Raji (cell line): Measurements from ENCODE around the gene P2RY10.

ENCODE experiments used
- POLR2A ChIP-seq: IDR thresholded peaks from 2 replicates; pipeline ENCODE4 v1.6.1; 2011; ENCODE audit warnings: low read depth, low read length, control low read depth; ENCODE audit not compliant: insufficient read depth

Gene P2RY10, protein sequence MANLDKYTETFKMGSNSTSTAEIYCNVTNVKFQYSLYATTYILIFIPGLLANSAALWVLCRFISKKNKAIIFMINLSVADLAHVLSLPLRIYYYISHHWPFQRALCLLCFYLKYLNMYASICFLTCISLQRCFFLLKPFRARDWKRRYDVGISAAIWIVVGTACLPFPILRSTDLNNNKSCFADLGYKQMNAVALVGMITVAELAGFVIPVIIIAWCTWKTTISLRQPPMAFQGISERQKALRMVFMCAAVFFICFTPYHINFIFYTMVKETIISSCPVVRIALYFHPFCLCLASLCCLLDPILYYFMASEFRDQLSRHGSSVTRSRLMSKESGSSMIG

GRCh38 chrX:78945186-78945912 is at the start of gene P2RY10:
P2RY10 (plus strand) TSS chrX:78945391; CDS start chrX:78960521, 15,130 bp downstream.
- no peak for TF ChIP-seq POLR2A

GRCh38 chrX:78922754-78923153 is 22.4 kb upstream of the P2RY10 start:
- no peak for TF ChIP-seq POLR2A

- TF ChIP-seq POLR2A, result no peak
Observed at GRCh38 chrX:78923198-78924015, 21.8 kb upstream of the P2RY10 start.

GRCh38 chrX:78931814-78932213 is 13.4 kb upstream of the P2RY10 start:
- TF ChIP-seq POLR2A, result no peak

DNA sequence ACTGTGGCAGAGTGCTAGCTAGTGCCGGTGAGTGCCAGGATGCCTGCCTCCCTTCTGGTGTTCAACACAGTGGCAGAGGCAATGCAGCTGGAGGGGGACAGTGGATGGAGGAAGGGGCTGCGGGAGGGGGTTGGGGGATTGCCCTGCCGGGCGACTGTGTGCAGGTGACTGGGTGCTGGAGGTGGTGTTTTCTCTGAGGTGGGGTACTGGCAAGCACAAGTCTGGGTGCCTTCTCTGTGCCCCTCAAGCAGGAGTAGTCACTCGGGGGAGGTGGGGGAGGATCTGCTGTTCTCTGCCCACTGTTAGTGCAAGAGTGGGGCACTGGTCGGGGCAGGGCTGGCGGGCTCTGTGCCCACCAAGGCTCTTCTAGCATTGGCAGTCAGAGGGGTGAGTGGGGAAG is 10.3 kb upstream of the P2RY10 start:
- TF ChIP-seq POLR2A, result no peak

GRCh38 chrX:78944351-78944750 is 840 bp upstream of the P2RY10 start:
- TF ChIP-seq POLR2A, result no peak

GRCh38 chrX:78946178-78946931 is 1.2 kb downstream of the P2RY10 start:
- TF ChIP-seq POLR2A, result no peak

DNA sequence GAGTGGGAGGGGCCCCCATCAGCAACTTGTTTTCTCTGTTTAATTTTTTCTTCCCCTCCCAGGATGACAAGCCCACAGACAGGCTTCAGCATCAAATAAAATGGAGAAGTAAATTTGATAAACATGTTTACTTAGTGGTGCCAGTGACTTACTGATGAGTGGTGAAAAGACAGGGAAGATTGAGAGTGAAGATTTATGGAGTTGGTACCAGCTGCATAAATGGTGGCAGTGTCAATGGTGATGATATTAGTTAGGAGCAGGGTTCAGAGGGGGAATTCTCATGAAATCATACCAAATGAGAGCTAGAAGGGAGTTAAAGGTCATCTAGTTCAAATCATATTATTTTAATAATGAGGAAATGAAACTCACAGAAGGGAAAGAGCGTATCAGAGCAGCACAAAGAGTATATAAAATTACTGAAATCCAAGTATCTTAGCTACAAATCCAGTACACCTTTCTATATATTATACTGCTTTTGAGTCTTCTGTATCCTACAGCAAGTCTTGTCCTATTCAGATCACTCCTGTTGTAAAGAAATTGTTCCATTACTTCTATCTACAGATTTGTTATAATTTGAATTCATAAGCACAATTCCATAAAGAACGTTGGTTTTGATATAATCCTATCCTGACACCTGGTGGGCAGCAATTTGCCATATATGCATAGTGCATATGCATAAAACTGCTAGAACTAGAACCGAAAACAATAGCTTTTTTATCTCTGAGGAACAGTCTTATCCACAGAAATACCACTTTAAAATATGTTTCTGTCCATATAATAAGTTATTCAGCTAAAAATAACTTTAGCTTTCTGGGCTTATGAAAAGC is 5.0 kb downstream of the P2RY10 start:
- TF ChIP-seq POLR2A, result no peak

DNA sequence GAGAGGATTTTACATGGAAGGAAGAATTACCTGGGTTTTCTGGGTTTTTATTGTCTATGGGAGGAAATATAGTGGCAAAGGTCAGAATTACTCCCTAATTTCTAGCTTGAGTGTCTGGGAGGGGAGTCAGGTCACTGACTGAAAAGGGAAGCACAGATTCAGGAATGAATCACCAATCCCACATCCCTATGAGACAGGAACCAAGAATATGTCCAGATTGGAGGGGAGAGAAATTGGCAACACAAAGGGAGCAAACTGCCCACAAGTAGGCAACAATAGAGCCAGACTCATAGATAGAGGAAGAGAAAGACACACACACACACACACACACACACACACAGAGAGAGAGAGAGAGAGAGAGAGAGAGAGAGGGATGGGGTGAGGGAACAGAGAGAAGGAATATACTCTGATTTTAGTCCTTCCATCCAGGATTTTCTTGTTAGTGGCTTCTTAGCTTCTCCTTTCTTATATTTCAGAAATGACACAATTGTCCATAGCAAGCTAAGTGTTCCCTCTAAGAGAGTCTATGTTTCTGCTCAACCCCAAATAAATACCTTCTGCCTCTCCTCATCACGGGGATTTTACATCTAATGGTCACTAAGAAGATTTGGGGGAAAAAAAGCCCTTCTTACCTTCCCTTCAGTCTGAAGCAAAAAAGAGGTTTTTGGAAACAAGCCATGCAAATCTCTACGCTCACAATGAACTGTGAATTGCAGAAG is 12.0 kb downstream of the P2RY10 start:
- no peak for TF ChIP-seq POLR2A

- no peak for TF ChIP-seq POLR2A
Observed at GRCh38 chrX:78957768-78958130, 12.6 kb downstream of the P2RY10 start.

DNA sequence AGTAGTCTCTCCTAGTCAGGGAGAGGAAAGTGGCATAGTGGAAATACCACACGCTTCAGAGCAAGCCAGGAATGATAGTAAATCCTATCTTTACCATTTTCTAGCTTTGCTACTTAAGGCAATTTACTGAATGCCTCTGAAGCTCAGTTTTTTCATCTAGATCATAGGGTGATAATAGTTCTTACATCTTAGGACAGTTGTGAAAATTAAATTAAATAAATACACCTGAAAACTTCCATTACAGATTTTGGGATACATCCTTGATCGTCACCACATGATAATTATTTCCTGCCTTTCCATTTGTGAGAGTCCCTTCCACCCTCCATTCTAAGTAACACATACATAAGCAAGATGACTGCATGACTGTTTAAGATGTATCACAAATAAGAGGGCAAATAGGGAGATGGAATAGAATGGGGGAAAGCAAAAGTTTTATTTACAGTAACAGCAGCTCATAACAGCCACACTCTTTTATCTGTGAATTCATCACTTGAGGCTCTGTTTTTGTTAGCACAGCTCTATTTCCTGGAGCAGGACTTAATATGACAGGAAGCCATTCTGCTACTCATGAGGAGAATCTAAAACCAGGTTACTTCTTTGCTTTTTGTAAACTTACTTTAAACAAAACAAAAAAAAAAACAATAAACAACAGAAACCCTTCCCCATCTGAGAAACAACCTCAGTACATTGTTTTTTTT is 13.4 kb downstream of the P2RY10 start:
- TF ChIP-seq POLR2A, result no peak

DNA sequence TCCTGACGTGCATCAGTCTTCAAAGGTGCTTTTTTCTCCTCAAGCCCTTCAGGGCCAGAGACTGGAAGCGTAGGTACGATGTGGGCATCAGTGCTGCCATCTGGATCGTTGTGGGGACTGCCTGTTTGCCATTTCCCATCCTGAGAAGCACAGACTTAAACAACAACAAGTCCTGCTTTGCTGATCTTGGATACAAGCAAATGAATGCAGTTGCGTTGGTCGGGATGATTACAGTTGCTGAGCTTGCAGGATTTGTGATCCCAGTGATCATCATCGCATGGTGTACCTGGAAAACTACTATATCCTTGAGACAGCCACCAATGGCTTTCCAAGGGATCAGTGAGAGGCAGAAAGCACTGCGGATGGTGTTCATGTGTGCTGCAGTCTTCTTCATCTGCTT is 15.7 kb downstream of the P2RY10 start:
- TF ChIP-seq POLR2A, result no peak

- no peak for TF ChIP-seq POLR2A
Observed at GRCh38 chrX:78964598-78964997, 19.4 kb downstream of the P2RY10 start.

GRCh38 chrX:78979789-78980464 is 34.7 kb downstream of the P2RY10 start:
- no peak for TF ChIP-seq POLR2A
